Measurements from ENCODE around the gene MPPED2. TPM values are rescaled to one million over a fixed set of nuclear protein-coding genes. Genes with fewer than 3 reads are reported as not detected.

Gene MPPED2
- total RNA-seq, 4 donors from 2014 or later = 1.1 to 2.0 (median 1.9) TPM; not detected in 1

- Histone ChIP-seq H3K27me3 (no peaks in the 10 kb centered on the region), H3K9me3 (no peaks in the 10 kb centered on the region), H3K4me3 (no peak overlapping the region), H3K36me3 (no peaks in the 10 kb centered on the region), H3K27ac (peak overlapping the region; percentile 6), H3K4me1 (no peaks in the 10 kb centered on the region)
- TF ChIP-seq POLR2AphosphoS5 (IDR thresholded peaks at IDR 0.05) = no peak
- no peak for TF ChIP-seq EP300 (IDR thresholded peaks at IDR 0.05)
- no peak for TF ChIP-seq POLR2A (IDR thresholded peaks at IDR 0.05)
- TF ChIP-seq CTCF (IDR thresholded peaks at IDR 0.05) = no peak
- WGBS = 44% methylated on average over 5 of the region's 5 CpGs
- DNase-seq (ENCODE audit: low spot score in 2 of 2) = no peak
Measured at GRCh38 chr11:30422447-30423278, 163.5 kb downstream of the MPPED2 start.

- no peak overlapping the region for H3K4me3 ChIP-seq
- H3K27ac ChIP-seq = no peak overlapping the region
- TF ChIP-seq POLR2A (IDR thresholded peaks at IDR 0.05) (no peak), CTCF (IDR thresholded peaks at IDR 0.05) (no peak), POLR2AphosphoS5 (IDR thresholded peaks at IDR 0.05) (no peak), EP300 (IDR thresholded peaks at IDR 0.05) (no peak)
- no peaks in the 10 kb centered on the region for H3K36me3 ChIP-seq
- H3K27me3 ChIP-seq = no peaks in the 10 kb centered on the region
- no peak for DNase-seq (ENCODE audit: low spot score in 2 of 2)
- H3K4me1 ChIP-seq = no peaks in the 10 kb centered on the region
- H3K9me3 ChIP-seq = no peaks in the 10 kb centered on the region
- WGBS = 83% methylated on average over 5 of the region's 5 CpGs
Measured at GRCh38 chr11:30420233-30420787, 165.8 kb downstream of the MPPED2 start.

GRCh38 chr11:30414806-30415205 is 171.3 kb downstream of the MPPED2 start:
- H3K36me3 ChIP-seq = no peaks in the 10 kb centered on the region
- H3K9me3 ChIP-seq = no peaks in the 10 kb centered on the region
- DNase-seq (ENCODE audit: low spot score in 2 of 2) = no peak
- H3K4me1 ChIP-seq = no peaks in the 10 kb centered on the region
- H3K27me3 ChIP-seq = no peaks in the 10 kb centered on the region
- no peak for TF ChIP-seq POLR2A (IDR thresholded peaks at IDR 0.05)
- no peak overlapping the region for H3K4me3 ChIP-seq
- no peak overlapping the region for H3K27ac ChIP-seq
- WGBS = 92% methylated on average over 6 of the region's 6 CpGs

- Histone ChIP-seq H3K27me3 (no peaks in the 10 kb centered on the region), H3K4me1 (no peaks in the 10 kb centered on the region), H3K4me3 (no peak overlapping the region), H3K36me3 (no peaks in the 10 kb centered on the region), H3K27ac (no peak overlapping the region), H3K9me3 (no peaks in the 10 kb centered on the region)
- no peak for DNase-seq (ENCODE audit: low spot score in 2 of 2)
- 89% methylated on average over 5 of the region's 5 CpGs for WGBS
- TF ChIP-seq POLR2AphosphoS5 (IDR thresholded peaks at IDR 0.05) = no peak
Measured at GRCh38 chr11:30414244-30414643, 171.9 kb downstream of the MPPED2 start.

- Histone ChIP-seq H3K4me3 (no peak overlapping the region), H3K36me3 (no peaks in the 10 kb centered on the region), H3K27ac (no peak overlapping the region), H3K27me3 (no peaks in the 10 kb centered on the region), H3K4me1 (no peaks in the 10 kb centered on the region), H3K9me3 (no peaks in the 10 kb centered on the region)
- WGBS = 66% methylated on average over 2 of the region's 2 CpGs
- DNase-seq (ENCODE audit: low spot score in 2 of 2) = no peak
- TF ChIP-seq POLR2AphosphoS5 (IDR thresholded peaks at IDR 0.05) (no peak), POLR2A (IDR thresholded peaks at IDR 0.05) (no peak), EP300 (IDR thresholded peaks at IDR 0.05) (no peak), CTCF (IDR thresholded peaks at IDR 0.05) (no peak)
Measured at GRCh38 chr11:30412509-30412908, 173.6 kb downstream of the MPPED2 start.

- TF ChIP-seq POLR2A (IDR thresholded peaks at IDR 0.05) = no peak
- no peak for TF ChIP-seq EP300 (IDR thresholded peaks at IDR 0.05)
- TF ChIP-seq POLR2AphosphoS5 (IDR thresholded peaks at IDR 0.05) = no peak
- no peak for TF ChIP-seq CTCF (IDR thresholded peaks at IDR 0.05)
- Histone ChIP-seq H3K27ac (no peak overlapping the region), H3K4me3 (no peak overlapping the region), H3K4me1 (no peaks in the 10 kb centered on the region), H3K9me3 (no peaks in the 10 kb centered on the region), H3K27me3 (no peaks in the 10 kb centered on the region), H3K36me3 (no peaks in the 10 kb centered on the region)
- DNase-seq (ENCODE audit: low spot score in 2 of 2) = no peak
- WGBS = 67% methylated on average over 7 of the region's 7 CpGs
Measured at GRCh38 chr11:30411383-30411782, 174.8 kb downstream of the MPPED2 start.
